HL-60 (cell line): ENCODE data around the gene CPLX1.
"Not testable (repeated sequence)": the region's sequence is repeated elsewhere in the genome, so short reads cannot be mapped to it uniquely, and the experiment has no call there.

Experiments
- DNase-seq, 2 experiments: peaks; one replicate each; pipeline ENCODE4 v3.0.0-alpha.2; 2010 to 2020; ENCODE audit warnings: low read depth in 1 of 2, low spot score in 1 of 2
- H3K27ac ChIP-seq: fragments of 250-450 bp; sonication (Bioruptor Pico); replicated peaks from 2 replicates; pipeline ENCODE4 v1.5.1; 2020; ENCODE audit warnings: mild to moderate bottlenecking, moderate library complexity
- H3K27me3 ChIP-seq: fragments of 250-450 bp; sonication (Bioruptor Pico); 2 replicates; pipeline ENCODE4 v1.5.1; 2021; ENCODE audit warnings: mild to moderate bottlenecking, moderate library complexity; ENCODE audit not compliant: insufficient read depth, poor library complexity, severe bottlenecking
- H3K4me3 ChIP-seq: replicated peaks from 2 replicates; pipeline ENCODE4 v1.5.1; 2011; ENCODE audit warnings: mild to moderate bottlenecking, control low read depth, low read length; ENCODE audit not compliant: insufficient read depth
- GABPA ChIP-seq: IDR thresholded peaks from 2 replicates; pipeline ENCODE4 v1.6.1; 2012; ENCODE audit warnings: low read depth
- POLR2AphosphoS5 ChIP-seq: IDR thresholded peaks from 2 replicates; pipeline ENCODE4 v1.6.1; 2012; ENCODE audit warnings: low read depth
- SPI1 ChIP-seq: IDR thresholded peaks from 2 replicates; pipeline ENCODE4 v1.6.1; 2012; ENCODE audit warnings: low read depth, mild to moderate bottlenecking, borderline replicate concordance
- TF ChIP-seq, protein P1 (sequence below): IDR thresholded peaks from 2 replicates; pipeline ENCODE4 v1.6.1; 2012; ENCODE audit warnings: low read depth; ENCODE audit not compliant: insufficient replicate concordance
- TF ChIP-seq, protein P2 (sequence below): IDR thresholded peaks from one replicate; pipeline ENCODE4 v1.5.1; 2011; ENCODE audit warnings: low read length, control low read depth, inconsistent platforms; ENCODE audit not compliant: insufficient read depth

CPLX1 gene

DNA sequence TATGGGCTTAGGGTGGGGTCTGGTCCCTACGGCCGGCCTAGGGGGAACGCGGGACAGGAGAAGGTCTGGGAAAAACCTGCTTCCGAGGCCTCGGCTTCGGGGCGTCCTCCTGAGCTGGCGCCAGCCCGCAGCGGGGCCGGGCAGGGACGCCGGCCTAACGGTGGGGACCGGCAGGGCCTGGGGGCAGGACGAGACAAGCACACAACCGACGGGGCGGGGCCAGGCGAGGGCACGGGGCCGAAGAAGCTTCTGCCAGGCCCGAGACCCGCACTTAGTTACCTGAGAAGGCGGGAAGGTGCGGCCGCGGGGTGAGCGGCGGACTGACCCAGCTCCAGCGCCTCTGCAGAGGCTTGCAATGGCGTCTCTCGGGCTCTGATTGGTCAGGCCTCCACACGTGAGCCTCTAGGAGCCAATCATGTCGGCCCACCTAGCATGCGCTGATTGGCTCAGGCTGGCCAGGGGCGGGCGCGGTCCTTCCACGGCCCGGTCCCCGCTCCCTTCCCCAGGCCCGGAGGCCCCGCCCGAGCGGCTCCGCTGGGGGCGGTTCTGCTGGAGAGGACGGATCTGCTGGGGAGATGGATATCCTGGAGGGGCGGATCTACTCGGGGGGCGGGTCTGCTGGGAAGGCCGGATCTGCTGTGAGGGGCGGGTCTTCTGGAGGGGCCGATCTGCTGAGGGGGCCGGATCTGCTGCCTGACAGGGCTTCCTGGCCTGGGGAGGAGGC, 44.3 kb downstream of the CPLX1 start:
- Histone ChIP-seq H3K4me3 (peak overlapping the region; percentile 96), H3K27me3 (peaks cover 9% of the 10 kb centered on the region), H3K27ac (peak overlapping the region; percentile 96)
- TF ChIP-seq SPI1 (no peak), POLR2AphosphoS5 (peak; percentile 83), GABPA (no peak)
- TF ChIP-seq, protein P1, sequence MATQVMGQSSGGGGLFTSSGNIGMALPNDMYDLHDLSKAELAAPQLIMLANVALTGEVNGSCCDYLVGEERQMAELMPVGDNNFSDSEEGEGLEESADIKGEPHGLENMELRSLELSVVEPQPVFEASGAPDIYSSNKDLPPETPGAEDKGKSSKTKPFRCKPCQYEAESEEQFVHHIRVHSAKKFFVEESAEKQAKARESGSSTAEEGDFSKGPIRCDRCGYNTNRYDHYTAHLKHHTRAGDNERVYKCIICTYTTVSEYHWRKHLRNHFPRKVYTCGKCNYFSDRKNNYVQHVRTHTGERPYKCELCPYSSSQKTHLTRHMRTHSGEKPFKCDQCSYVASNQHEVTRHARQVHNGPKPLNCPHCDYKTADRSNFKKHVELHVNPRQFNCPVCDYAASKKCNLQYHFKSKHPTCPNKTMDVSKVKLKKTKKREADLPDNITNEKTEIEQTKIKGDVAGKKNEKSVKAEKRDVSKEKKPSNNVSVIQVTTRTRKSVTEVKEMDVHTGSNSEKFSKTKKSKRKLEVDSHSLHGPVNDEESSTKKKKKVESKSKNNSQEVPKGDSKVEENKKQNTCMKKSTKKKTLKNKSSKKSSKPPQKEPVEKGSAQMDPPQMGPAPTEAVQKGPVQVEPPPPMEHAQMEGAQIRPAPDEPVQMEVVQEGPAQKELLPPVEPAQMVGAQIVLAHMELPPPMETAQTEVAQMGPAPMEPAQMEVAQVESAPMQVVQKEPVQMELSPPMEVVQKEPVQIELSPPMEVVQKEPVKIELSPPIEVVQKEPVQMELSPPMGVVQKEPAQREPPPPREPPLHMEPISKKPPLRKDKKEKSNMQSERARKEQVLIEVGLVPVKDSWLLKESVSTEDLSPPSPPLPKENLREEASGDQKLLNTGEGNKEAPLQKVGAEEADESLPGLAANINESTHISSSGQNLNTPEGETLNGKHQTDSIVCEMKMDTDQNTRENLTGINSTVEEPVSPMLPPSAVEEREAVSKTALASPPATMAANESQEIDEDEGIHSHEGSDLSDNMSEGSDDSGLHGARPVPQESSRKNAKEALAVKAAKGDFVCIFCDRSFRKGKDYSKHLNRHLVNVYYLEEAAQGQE, result no peak
- peak; percentile 99 for DNase-seq

DNA sequence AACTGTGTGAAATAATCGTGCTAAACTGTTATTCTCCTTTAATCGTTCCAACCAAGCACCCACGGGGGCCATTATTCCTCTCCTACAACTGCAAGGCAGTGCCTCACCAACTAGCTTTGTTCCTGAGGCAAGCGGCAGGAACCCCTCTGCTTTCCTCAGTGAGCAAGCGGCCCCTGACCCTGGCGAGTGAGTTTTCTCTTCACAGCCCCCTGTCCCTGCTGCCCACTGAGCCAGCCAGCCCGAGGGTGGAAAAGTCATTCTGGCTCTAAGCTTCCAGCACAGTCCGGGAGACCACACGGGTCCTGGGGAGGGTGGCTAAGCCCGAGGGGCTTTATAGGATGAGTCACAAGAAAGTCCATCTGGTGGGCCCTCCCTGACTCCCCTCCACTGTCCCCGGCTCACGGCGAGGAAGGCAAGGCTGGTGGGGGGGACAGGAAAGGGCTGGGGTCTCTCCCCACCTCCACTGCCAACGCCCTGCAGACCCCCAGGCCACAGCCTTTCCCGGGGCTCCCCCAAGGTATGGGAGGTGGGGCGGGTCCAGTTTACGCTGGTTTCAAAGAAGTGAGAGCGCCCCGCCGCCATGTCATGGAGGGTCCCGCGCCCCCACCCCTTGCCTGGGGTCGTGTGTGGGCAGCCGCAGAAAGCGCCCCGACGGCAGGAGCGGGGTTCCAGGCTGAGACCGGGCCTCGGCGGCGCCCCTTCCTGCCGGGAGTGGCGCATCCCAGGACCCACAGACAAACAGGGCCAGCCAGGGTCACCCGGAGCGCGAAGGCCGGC, 45.0 kb downstream of the CPLX1 start:
- TF ChIP-seq SPI1 (no peak), POLR2AphosphoS5 (no peak), GABPA (no peak)
- TF ChIP-seq, protein P1, result no peak
- TF ChIP-seq, protein P2, sequence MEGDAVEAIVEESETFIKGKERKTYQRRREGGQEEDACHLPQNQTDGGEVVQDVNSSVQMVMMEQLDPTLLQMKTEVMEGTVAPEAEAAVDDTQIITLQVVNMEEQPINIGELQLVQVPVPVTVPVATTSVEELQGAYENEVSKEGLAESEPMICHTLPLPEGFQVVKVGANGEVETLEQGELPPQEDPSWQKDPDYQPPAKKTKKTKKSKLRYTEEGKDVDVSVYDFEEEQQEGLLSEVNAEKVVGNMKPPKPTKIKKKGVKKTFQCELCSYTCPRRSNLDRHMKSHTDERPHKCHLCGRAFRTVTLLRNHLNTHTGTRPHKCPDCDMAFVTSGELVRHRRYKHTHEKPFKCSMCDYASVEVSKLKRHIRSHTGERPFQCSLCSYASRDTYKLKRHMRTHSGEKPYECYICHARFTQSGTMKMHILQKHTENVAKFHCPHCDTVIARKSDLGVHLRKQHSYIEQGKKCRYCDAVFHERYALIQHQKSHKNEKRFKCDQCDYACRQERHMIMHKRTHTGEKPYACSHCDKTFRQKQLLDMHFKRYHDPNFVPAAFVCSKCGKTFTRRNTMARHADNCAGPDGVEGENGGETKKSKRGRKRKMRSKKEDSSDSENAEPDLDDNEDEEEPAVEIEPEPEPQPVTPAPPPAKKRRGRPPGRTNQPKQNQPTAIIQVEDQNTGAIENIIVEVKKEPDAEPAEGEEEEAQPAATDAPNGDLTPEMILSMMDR, result no peak
- Histone ChIP-seq H3K4me3 (peak overlapping the region; percentile 96), H3K27me3 (peaks cover 6% of the 10 kb centered on the region), H3K27ac (peak overlapping the region; percentile 96)
- DNase-seq, result no peak

DNA sequence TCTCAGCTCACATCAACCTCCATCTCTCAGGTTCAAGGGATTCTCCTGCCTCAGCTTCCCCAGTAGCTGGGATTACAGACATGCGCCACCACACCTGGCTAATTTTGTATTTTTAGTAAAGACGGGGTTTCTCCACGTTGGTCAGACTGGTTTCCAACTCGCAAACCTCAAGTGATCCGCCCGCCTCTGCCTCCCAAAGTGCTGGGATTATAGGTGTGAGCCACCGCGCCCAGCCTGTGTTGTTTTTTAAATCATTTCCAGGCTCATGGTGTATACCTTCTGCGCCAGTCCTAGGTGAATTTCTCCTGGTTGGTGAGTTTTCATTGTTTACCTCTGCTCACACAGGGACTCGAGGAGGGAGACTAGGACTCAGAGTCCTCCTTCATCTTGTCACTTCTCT, 45.7 kb downstream of the CPLX1 start:
- not testable (repeated sequence) for H3K27ac ChIP-seq, DNase-seq, H3K27me3 ChIP-seq
- peak overlapping the region; percentile 96 for H3K4me3 ChIP-seq

DNA sequence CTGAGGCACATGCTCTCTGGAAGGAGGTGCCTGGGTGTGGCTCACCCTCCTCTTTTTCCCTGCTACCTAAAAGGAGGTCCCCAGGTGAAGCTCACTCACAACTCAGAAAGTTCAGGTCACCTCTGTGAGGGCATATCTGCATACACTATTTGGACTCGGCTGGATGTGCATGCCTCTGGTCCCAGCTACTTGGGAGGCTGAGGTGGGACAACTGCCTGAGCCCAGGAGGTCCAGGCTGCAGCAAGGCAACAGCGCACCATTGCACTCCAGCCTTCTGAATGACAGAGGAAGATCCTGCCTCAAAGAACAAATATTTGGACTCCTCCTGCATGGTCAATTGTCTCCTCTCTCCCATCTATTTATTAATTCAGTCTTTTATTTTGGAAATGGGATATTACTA, 46.4 kb downstream of the CPLX1 start:
- Histone ChIP-seq H3K4me3 (no peak overlapping the region), H3K27ac (no peak overlapping the region)
- TF ChIP-seq POLR2AphosphoS5, result peak; percentile 37; the same call in 1 of the 2 replicates
- TF ChIP-seq, protein P2, result no peak
- no peak for TF ChIP-seq GABPA

More for the DNA sequence above, 46.4 kb downstream of the CPLX1 start:
- no peaks in the 10 kb centered on the region for H3K27me3 ChIP-seq
- DNase-seq, result no peak
